ENCODE results near the gene DGKB.

DGKB gene

GRCh38 chr7:14688208-14688607 is 214.3 kb downstream of the DGKB start:
- DNase-seq (ENCODE audit: low spot score): no peak

- DNase-seq (ENCODE audit: low spot score): no peak
Measured at GRCh38 chr7:14687777-14688176, 214.8 kb downstream of the DGKB start.

GRCh38 chr7:14687241-14687640 is 215.3 kb downstream of the DGKB start:
- DNase-seq (ENCODE audit: low spot score): no peak

- no peak for DNase-seq (ENCODE audit: low spot score)
Measured at GRCh38 chr7:14685167-14685566, 217.4 kb downstream of the DGKB start.

GRCh38 chr7:14682910-14683465 is 219.6 kb downstream of the DGKB start:
- no peak for DNase-seq (ENCODE audit: low spot score)

- no peak for DNase-seq (ENCODE audit: low spot score)
Measured at GRCh38 chr7:14676896-14677295, 225.7 kb downstream of the DGKB start.

- DNase-seq (ENCODE audit: low spot score): no peak
Measured at GRCh38 chr7:14673202-14673601, 229.3 kb downstream of the DGKB start.

GRCh38 chr7:14666913-14667312 is 235.6 kb downstream of the DGKB start:
- DNase-seq (ENCODE audit: low spot score): no peak

GRCh38 chr7:14666304-14666703 is 236.2 kb downstream of the DGKB start:
- no peak for DNase-seq (ENCODE audit: low spot score)

- DNase-seq (ENCODE audit: low spot score): no peak
Measured at GRCh38 chr7:14639801-14640200, 262.8 kb downstream of the DGKB start.

GRCh38 chr7:14639329-14639728 is 263.2 kb downstream of the DGKB start:
- no peak for DNase-seq (ENCODE audit: low spot score)

GRCh38 chr7:14637968-14638367 is 264.6 kb downstream of the DGKB start:
- DNase-seq (ENCODE audit: low spot score): no peak

GRCh38 chr7:14635955-14636354 is 266.6 kb downstream of the DGKB start:
- DNase-seq (ENCODE audit: low spot score): no peak

GRCh38 chr7:14630048-14630447 is 272.5 kb downstream of the DGKB start:
- no peak for DNase-seq (ENCODE audit: low spot score)

GRCh38 chr7:14628516-14628915 is 274.0 kb downstream of the DGKB start:
- DNase-seq (ENCODE audit: low spot score): no peak

- no peak for DNase-seq (ENCODE audit: low spot score)
Measured at GRCh38 chr7:14626076-14626475, 276.5 kb downstream of the DGKB start.

GRCh38 chr7:14622559-14622958 is 280.0 kb downstream of the DGKB start:
- no peak for DNase-seq (ENCODE audit: low spot score)

- DNase-seq (ENCODE audit: low spot score): peak; percentile 37
Measured at GRCh38 chr7:14606101-14606500, 296.4 kb downstream of the DGKB start.

- peak; percentile 25 for DNase-seq (ENCODE audit: low spot score)
Measured at GRCh38 chr7:14604606-14605005, 297.9 kb downstream of the DGKB start.

GRCh38 chr7:14602851-14603250 is 299.7 kb downstream of the DGKB start:
- no peak for DNase-seq (ENCODE audit: low spot score)

- DNase-seq (ENCODE audit: low spot score): no peak
Measured at GRCh38 chr7:14600766-14601367, 301.7 kb downstream of the DGKB start.

- DNase-seq (ENCODE audit: low spot score): peak; percentile 6
Measured at GRCh38 chr7:14598978-14599377, 303.6 kb downstream of the DGKB start.

GRCh38 chr7:14596421-14596820 is 306.1 kb downstream of the DGKB start:
- peak; percentile 43 for DNase-seq (ENCODE audit: low spot score)

GRCh38 chr7:14590206-14590605 is 312.3 kb downstream of the DGKB start:
- no peak for DNase-seq (ENCODE audit: low spot score)

All from GM03348 (cell line).